Transverse colon (tissue), 4 donors: Measurements from ENCODE around the gene PACS1. TPM values are rescaled to one million over a fixed set of nuclear protein-coding genes. Genes with fewer than 3 reads are reported as not detected.

Experiments used
- DNase-seq: peaks from one replicate; pipeline ENCODE4 v3.0.0-alpha.2; 2019
- H3K27ac ChIP-seq, 4 donors: fragments of 200-600 bp; sonication (generic); 2 replicates each; pipeline ENCODE4 v1.5.1; 2016 to 2018; ENCODE audit warnings: inconsistent platforms in 4 of 4
- H3K27me3 ChIP-seq: fragments of 200-600 bp; sonication (generic); 2 replicates; pipeline ENCODE4 v1.5.1; 2017; ENCODE audit warnings: inconsistent platforms
- H3K36me3 ChIP-seq, 4 donors: fragments of 200-600 bp; sonication (generic); 2 replicates each; pipeline ENCODE4 v1.5.1; 2017 to 2019; ENCODE audit warnings: inconsistent platforms in 4 of 4
- H3K4me1 ChIP-seq, 4 donors: fragments of 200-600 bp; sonication (generic); 2 replicates each; pipeline ENCODE4 v1.5.1; 2017 to 2020; ENCODE audit warnings: inconsistent platforms in 4 of 4
- H3K4me3 ChIP-seq, 4 donors: fragments of 200-600 bp; sonication (generic); 1 replicate in 1 of 4; 2 replicates in 3 of 4; pipeline versions ENCODE4 v1.5.1 to v1.6.1; 2017 to 2019; ENCODE audit warnings: inconsistent platforms in 4 of 4
- H3K9me3 ChIP-seq, 2 donors: fragments of 200-600 bp; sonication (generic); 2 replicates each; pipeline ENCODE4 v1.5.1; 2017 to 2019; ENCODE audit warnings: inconsistent platforms in 2 of 2
- EP300 ChIP-seq: sonication (generic); formaldehyde crosslinking; IDR thresholded peaks from one replicate; pipeline ENCODE4 v1.6.1; 2017; ENCODE audit warnings: antibody characterized with exemption, low read depth
- POLR2A ChIP-seq: fragments of 450-650 bp; IDR thresholded peaks from one replicate; pipeline ENCODE4 v1.6.1; 2016; ENCODE audit warnings: antibody characterized with exemption, mild to moderate bottlenecking, moderate library complexity
- POLR2AphosphoS5 ChIP-seq, 3 donors: sonication (generic); formaldehyde crosslinking; IDR thresholded peaks; one replicate each; pipeline ENCODE4 v1.6.1; 2016; ENCODE audit warnings: antibody characterized with exemption in 3 of 3
- WGBS, 2 donors: methylation state at CpG; one replicate each; pipeline ENCODE4 v1.1.5; 2018; ENCODE audit warnings: low coverage in 1 of 2; 5-methylcytosine and 5-hydroxymethylcytosine counted together
- in situ Hi-C, 4 donors: fragments of 200-750 bp; cut with MboI; loops; one replicate each; pipeline versions ENCODE4 v1.15.0 to v1.15.1; 2017; ENCODE audit warnings: low sequenced_read_pairs in 3 of 4, low pct_ligation_motif_present in 1 of 4, low pct_unique_long_range_greater_than_20kb in 1 of 4
- intact Hi-C: fragments of 100-400 bp; cut with DNase I; formaldehyde crosslinking; loops from one replicate; pipeline ENCODE4 v1.15.1; 2023; ENCODE audit warnings: low total_unique reads
- total RNA-seq, 4 donors: library from RNA; depleted of rRNA; stranded (reverse); fragments of >200 nt; gene quantifications; one replicate each; pipeline ENCODE4 v1.1.0, GENCODE V29; 2016
- TF ChIP-seq, protein P1 (sequence below), 5 experiments: fragments of 200-600 bp in 3 of 5; fragments of 450-650 bp in 2 of 5; sonication (generic) in 3 of 5; IDR thresholded peaks; 1 replicate in 2 of 5; 2 replicates in 3 of 5; pipeline ENCODE4 v1.5.1; 2016 to 2017; ENCODE audit warnings: antibody characterized with exemption in 5 of 5, inconsistent platforms in 3 of 5, mild to moderate bottlenecking in 2 of 5, moderate library complexity in 1 of 5

The PACS1 gene
- total RNA-seq, 4 donors from 2014 or later, result 9.8 to 52.0 (median 27.2) TPM

DNA sequence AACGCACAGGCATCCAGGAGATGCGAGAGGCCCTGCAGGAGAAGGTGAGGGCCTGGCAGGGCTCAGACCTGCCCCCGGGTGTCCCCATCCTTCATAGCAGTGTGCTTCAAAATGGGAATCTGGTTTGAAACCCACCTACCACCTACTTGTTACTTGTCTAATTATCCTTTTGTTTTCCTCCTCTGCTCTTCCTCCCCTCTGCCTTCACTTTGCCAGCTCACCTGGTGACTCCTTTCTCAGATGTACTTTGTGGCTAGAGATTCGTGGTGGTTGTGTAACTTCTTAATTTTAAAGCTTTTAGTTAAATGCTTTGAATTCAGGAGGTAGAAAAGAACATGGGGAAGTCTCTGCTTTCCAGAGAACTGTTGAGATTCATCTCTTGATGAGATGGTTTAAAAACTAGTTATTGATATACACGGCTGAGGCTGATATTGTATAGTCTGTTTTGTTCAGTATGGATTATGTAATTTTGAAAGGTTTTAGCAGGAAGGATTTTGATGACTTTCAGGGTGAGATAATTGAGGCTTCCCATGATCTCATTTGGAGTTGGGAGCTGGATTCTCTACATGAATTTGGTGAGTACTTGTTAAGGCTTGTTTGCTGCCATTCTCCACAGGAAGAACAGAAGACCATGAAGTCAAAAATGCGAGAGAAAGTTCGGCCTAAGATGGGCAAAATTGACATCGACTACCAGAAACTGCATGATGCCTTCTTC, 9.9 kb upstream of the PACS1 start:
- Histone ChIP-seq H3K4me3 (no peak overlapping the region), H3K27ac (no peak overlapping the region), H3K9me3 (no peaks in the 10 kb centered on the region), H3K27me3 (no peaks in the 10 kb centered on the region), H3K36me3 (peaks cover 0 to 96% (median 47%) of the 10 kb centered on the region in 4 donors), H3K4me1 (no peaks in the 10 kb centered on the region)
- no peak for DNase-seq
- no peak for TF ChIP-seq EP300
- no peak for TF ChIP-seq POLR2AphosphoS5 (IDR thresholded peaks at IDR 0.05)
- no peak for TF ChIP-seq POLR2A
- TF ChIP-seq, protein P1, sequence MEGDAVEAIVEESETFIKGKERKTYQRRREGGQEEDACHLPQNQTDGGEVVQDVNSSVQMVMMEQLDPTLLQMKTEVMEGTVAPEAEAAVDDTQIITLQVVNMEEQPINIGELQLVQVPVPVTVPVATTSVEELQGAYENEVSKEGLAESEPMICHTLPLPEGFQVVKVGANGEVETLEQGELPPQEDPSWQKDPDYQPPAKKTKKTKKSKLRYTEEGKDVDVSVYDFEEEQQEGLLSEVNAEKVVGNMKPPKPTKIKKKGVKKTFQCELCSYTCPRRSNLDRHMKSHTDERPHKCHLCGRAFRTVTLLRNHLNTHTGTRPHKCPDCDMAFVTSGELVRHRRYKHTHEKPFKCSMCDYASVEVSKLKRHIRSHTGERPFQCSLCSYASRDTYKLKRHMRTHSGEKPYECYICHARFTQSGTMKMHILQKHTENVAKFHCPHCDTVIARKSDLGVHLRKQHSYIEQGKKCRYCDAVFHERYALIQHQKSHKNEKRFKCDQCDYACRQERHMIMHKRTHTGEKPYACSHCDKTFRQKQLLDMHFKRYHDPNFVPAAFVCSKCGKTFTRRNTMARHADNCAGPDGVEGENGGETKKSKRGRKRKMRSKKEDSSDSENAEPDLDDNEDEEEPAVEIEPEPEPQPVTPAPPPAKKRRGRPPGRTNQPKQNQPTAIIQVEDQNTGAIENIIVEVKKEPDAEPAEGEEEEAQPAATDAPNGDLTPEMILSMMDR (IDR thresholded peaks at IDR 0.05), result no peak
- in situ Hi-C loops (no loop called here), intact Hi-C loops (no loop called here)
- WGBS, 2 donors, result 66 to 82% methylated on average over 5 to 8 of the region's 8 CpGs

DNA sequence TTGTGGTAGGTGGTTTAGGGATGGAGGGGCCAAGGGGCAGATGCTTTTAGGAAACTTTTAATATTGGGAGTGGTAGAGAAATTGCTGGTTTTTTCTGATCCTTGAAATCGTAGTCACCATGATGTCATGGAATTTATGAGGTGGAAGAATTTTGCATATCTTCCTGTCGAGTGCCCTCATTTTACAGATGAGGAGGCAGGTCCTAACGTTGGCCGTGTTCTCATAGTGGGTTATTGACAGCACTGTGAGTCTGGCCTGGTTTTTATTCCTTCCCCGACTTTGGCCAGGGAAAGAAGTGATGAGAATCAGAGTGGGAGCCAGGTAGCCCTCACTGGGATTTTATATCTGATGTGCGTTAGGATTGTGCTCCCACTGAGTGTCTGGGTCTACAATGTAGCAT, 8.8 kb upstream of the PACS1 start:
- no peaks in the 10 kb centered on the region for H3K9me3 ChIP-seq
- no peak overlapping the region for H3K27ac ChIP-seq
- peaks cover 0 to 97% (median 46%) of the 10 kb centered on the region in 4 donors for H3K36me3 ChIP-seq
- WGBS, 2 donors, result 76% methylated on average over 6 of the region's 6 CpGs; no CpG with 5 or more reads in 1 of the 2 donors
- in situ Hi-C loops (no loop called here), intact Hi-C loops (no loop called here)
- H3K4me1 ChIP-seq, result no peaks in the 10 kb centered on the region
- H3K4me3 ChIP-seq, result no peak overlapping the region
- TF ChIP-seq, protein P1 (IDR thresholded peaks at IDR 0.05), result no peak
- TF ChIP-seq POLR2A (no peak), POLR2AphosphoS5 (IDR thresholded peaks at IDR 0.05) (no peak), EP300 (no peak)
- DNase-seq, result no peak
- no peaks in the 10 kb centered on the region for H3K27me3 ChIP-seq

DNA sequence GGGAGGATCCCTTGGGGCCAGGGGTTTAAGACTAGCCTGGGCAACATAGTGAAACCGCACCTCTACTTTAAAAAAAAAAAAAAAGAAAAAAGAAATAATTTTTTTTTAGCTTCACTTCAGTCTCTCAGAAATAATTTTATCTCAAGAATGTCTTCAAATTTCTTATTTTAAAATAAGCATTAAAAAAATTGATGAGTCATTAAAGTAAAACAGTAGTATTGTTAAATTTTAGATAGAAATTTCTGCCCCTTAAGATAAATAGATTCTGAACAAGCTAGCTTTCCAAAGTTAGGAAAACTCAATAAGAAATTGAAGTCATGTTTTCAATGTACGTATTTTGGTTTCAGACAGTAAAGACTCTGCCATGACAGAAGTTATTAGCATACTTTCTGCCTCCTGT, 7.7 kb upstream of the PACS1 start:
- Histone ChIP-seq H3K4me1 (no peaks in the 10 kb centered on the region), H3K4me3 (no peak overlapping the region), H3K9me3 (no peaks in the 10 kb centered on the region), H3K27ac (no peak overlapping the region), H3K27me3 (no peaks in the 10 kb centered on the region), H3K36me3 (peaks cover 0 to 97% (median 47%) of the 10 kb centered on the region in 4 donors)
- TF ChIP-seq, protein P1 (IDR thresholded peaks at IDR 0.05), result no peak
- TF ChIP-seq EP300 (no peak), POLR2AphosphoS5 (IDR thresholded peaks at IDR 0.05) (no peak), POLR2A (no peak)
- in situ Hi-C loops (no loop called here), intact Hi-C loops (no loop called here)
- WGBS, 2 donors, result 92 to 100% methylated on average over 2 of the region's 2 CpGs
- DNase-seq, result no peak

DNA sequence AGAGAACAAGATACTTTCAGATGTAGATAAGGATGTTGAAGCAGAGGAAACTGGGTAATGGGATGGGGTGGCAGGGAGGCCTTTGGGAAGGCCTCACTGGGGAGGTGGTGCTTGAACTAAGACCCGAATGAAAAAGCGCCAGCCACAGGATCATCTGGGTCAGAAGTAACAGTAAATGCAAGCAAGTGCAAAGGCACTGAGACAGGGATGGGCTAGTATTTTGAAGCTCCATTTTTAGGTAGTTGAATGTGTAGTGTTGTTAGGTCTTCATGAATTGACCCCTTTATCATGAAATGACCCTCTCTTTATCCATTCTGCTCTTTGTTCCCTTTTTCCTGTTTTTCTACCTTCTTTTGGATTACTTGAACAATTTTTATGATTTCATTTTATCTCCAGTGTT, 6.2 kb upstream of the PACS1 start:
- Histone ChIP-seq H3K27ac (no peak overlapping the region), H3K27me3 (no peaks in the 10 kb centered on the region), H3K9me3 (no peaks in the 10 kb centered on the region), H3K4me1 (peaks cover 3 to 10% (median 5%) of the 10 kb centered on the region in 4 donors), H3K4me3 (no peak overlapping the region), H3K36me3 (peaks cover 0 to 87% (median 42%) of the 10 kb centered on the region in 4 donors)
- 98 to 100% methylated on average over 2 of the region's 2 CpGs for WGBS, 2 donors
- intact Hi-C loops (no loop called here), in situ Hi-C loops (no loop called here)
- DNase-seq, result no peak
- no peak for TF ChIP-seq EP300
- TF ChIP-seq POLR2A, result no peak
- TF ChIP-seq POLR2AphosphoS5 (IDR thresholded peaks at IDR 0.05), result no peak
- TF ChIP-seq, protein P1 (IDR thresholded peaks at IDR 0.05), result no peak
